ENCODE measurements around the gene TAPBPL. TPM values are rescaled to one million over a fixed set of nuclear protein-coding genes. Genes with fewer than 3 reads are reported as not detected.

The TAPBPL gene
- total and polyA plus RNA-seq, 2 of the 4 experiments (the other 2 are of a cell fraction): 3.4 to 12.1 TPM

GRCh38 chr12:6464531-6464930 is 12.7 kb downstream of the TAPBPL start:
- ChIA-PET CTCF (interaction anchor here (0.7 to 1.3 kb wide), 4 partner anchors 9 to 294 kb away, joined by 3 to 6 read pairs (median 4); partner anchors contain the start of gene TAPBPL), POLR2A (ENCODE audit: unreplicated experiment) (interaction anchor here (0.9 kb wide), 1 partner anchor 70 kb away, joined by 3 read pairs; the partner anchor contains the start of gene GAPDH)
- Histone ChIP-seq H2BK15ac (ENCODE audit: low read depth, low read length) (no peak overlapping the region), H2BK20ac (ENCODE audit: low read depth, low read length) (no peak overlapping the region), H4K8ac (ENCODE audit: low read depth in 2 of 2, low read length in 2 of 2) (no peak overlapping the region), H3K27me3 (ENCODE audit: control insufficient read depth, insufficient read depth, low read length) (no peaks in the 10 kb centered on the region), H3K36me3 (ENCODE audit: control insufficient read depth, insufficient read depth, low read length) (peaks cover 50% of the 10 kb centered on the region), H3K9me3 (ENCODE audit: control insufficient read depth, insufficient read depth, low read length) (no peaks in the 10 kb centered on the region), H2AFZ (replicated peaks; ENCODE audit: low read length, poor library complexity) (no peak overlapping the region), H3K4me3 (ENCODE audit: insufficient read depth, low read depth, low read length) (no peak overlapping the region), H4K91ac (ENCODE audit: insufficient read depth, low read depth, low read length) (no peak overlapping the region), H3K14ac (replicated peaks; ENCODE audit: low read depth, low read length) (no peak overlapping the region), H3K9ac (ENCODE audit: low read depth, low read length) (no peak overlapping the region), H3K79me1 (ENCODE audit: low read depth in 1 of 2, low read length in 2 of 2) (peaks cover 13 to 36% of the 10 kb centered on the region in 2 experiments), H3K4ac (ENCODE audit: low read depth, low read length) (no peak overlapping the region), H2AK5ac (ENCODE audit: low read depth, low read length) (no peak overlapping the region; the same call in 1 of the 2 replicates), H3K27ac (ENCODE audit: insufficient read depth, low read length) (no peak overlapping the region), H2BK120ac (ENCODE audit: low read depth, low read length) (no peak overlapping the region), H2AK9ac (replicated peaks; ENCODE audit: low read depth, low read length, poor library complexity) (no peak overlapping the region), H3K4me2 (ENCODE audit: low read depth, low read length) (no peak overlapping the region), H2BK5ac (ENCODE audit: low read depth, low read length, poor library complexity, severe bottlenecking) (no peak overlapping the region), H3K9me1 (ENCODE audit: insufficient read depth, low read length) (peaks cover 8% of the 10 kb centered on the region; the same call in 1 of the 2 replicates), H4K5ac (ENCODE audit: low read depth, low read length) (no peak overlapping the region), H3K18ac (ENCODE audit: low read depth, low read length) (no peak overlapping the region), H3K23ac (ENCODE audit: low read depth, low read length) (no peak overlapping the region), H4K20me1 (ENCODE audit: insufficient read depth, low read length) (peaks cover 11% of the 10 kb centered on the region; the same call in 1 of the 2 replicates), H3K56ac (ENCODE audit: extremely low read depth, insufficient read depth, low read length) (no peak overlapping the region), H3K4me1 (ENCODE audit: control insufficient read depth, insufficient read depth, low read length) (peaks cover 4% of the 10 kb centered on the region)
- WGBS, 2 experiments (ENCODE audit: extremely low coverage in 2 of 2, insufficient read length in 1 of 2): 95% methylated on average over 6 of the region's 8 CpGs; no CpG with 5 or more reads in 1 of the 2 experiments
- no TSS peak for BruUV-seq (replicated peaks)
- dilution Hi-C loops (cut with HindIII; ENCODE audit: low sequenced_read_pairs, unreplicated experiment): no loop called here
- ATAC-seq (ENCODE audit: low read depth) (no peak), DNase-seq (no peak)
- intact Hi-C loops (cut with micrococcal nuclease): loop anchor here (2.0 kb wide), 1 partner anchor 34 kb away; no protein-coding TSS in a partner anchor
- in situ Hi-C loops (cut with MboI; ENCODE audit: low sequenced_read_pairs): loop anchor here (5.0 to 25.0 kb wide), 4 partner anchors 42 to 402 kb away; no protein-coding TSS in a partner anchor
- TF ChIP-seq SMC3 (IDR thresholded peaks at IDR 0.05; ENCODE audit: low read depth, low read length): no peak
- TF ChIP-seq, protein P1, sequence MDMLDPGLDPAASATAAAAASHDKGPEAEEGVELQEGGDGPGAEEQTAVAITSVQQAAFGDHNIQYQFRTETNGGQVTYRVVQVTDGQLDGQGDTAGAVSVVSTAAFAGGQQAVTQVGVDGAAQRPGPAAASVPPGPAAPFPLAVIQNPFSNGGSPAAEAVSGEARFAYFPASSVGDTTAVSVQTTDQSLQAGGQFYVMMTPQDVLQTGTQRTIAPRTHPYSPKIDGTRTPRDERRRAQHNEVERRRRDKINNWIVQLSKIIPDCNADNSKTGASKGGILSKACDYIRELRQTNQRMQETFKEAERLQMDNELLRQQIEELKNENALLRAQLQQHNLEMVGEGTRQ (IDR thresholded peaks at IDR 0.05; ENCODE audit: low read depth, low read length): no peak
